Glomerular visceral epithelial cell (primary cell): ENCODE data around the gene TMTC2.
A peak's percentile ranks its signal among the peaks of the same experiment; 100 is the strongest.
"Not testable (repeated sequence)": the region's sequence is repeated elsewhere in the genome, so short reads cannot be mapped to it uniquely, and the experiment has no call there.

Source experiments
- DNase-seq: peaks from one replicate; pipeline ENCODE4 v3.0.0-alpha.2; 2016; ENCODE audit errors: extremely low spot score

TMTC2 gene

GRCh38 chr12:82725741-82726140 lies 39.0 kb downstream of the TMTC2 start:
- no peak for DNase-seq

GRCh38 chr12:82727886-82728285 lies 41.2 kb downstream of the TMTC2 start:
- DNase-seq, result no peak

DNA sequence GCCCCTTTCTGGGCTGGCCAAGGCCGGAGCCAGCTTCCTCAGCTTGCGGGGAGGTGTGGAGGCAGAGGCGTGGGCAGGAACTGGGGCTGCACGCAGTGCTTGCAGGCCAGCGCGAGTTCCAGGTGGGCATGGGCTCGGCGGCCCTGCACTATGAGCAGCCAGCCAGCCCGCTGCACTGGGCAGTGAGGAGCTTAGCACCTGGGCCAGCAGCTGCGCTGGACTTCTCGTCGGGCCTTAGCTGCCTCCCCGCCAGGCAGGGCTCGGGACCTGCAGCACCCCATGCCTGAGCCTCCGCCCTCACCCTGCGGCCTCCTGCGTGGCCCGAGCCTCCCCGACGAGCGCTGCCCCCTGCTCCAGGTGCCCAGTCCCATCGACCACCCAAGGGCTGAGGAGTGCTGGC lies 42.0 kb downstream of the TMTC2 start:
- DNase-seq, result no peak

DNA sequence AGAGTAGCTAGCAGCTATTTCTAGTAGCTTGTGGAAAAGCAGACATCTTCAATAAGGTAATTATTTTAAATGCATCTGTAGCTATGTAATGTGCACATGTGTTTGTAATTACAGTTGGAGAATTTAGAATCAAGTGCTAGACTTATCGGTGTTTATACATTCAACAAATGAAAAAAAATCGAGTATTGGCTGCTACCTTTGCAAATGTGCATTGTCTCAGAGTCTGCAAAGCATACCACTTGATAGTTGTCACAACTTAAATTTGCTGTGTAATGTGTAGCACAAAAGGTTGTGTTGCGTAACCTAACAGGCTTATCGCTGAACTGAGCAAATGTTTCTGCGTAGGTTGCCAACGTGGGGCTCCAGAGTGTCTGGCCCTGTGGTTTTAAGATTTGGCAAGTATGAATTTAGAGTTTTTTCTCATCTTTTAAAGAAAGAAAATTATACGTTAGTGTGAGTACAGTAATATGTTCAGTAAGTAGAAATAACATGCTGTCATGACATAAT lies 44.3 kb downstream of the TMTC2 start:
- DNase-seq, result no peak

- peak; percentile 27 for DNase-seq
These were observed 53.7 kb downstream of the TMTC2 start for GRCh38 chr12:82740129-82741000.

DNA sequence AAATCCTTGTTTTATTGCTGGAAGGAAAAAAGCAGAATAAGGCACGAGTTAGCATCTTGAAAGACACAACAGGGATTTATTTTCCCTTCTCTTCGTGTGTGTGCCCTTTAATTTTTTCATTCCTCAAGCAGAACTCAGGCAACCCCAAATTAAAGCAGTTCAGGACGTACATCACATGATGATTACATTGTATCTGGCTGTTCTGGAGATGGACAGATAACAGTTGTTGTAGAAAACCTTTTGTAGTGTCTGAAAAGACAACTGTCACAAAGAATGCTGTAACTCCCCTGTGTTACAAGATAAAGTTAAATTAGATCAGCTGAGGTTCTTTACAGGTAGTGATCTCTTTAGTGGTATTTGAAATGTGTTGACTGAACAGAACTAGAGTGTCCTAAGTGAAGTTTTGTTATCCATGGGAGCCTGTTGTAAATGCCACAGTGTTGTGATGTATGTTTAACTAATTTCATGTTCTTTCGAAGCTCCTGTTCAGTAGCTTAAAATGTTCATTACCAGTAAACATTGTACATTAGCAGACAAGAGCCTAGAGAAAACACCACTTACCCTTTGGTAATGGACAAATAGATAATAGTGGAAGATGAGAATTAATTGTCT lies 58.5 kb downstream of the TMTC2 start:
- no peak for DNase-seq

GRCh38 chr12:82745807-82746206 lies 59.1 kb downstream of the TMTC2 start:
- DNase-seq, result no peak

- DNase-seq, result no peak
These were observed 60.0 kb downstream of the TMTC2 start for GRCh38 chr12:82746668-82747067.

- DNase-seq, result no peak
These were observed 62.3 kb downstream of the TMTC2 start for GRCh38 chr12:82749015-82749414.

DNA sequence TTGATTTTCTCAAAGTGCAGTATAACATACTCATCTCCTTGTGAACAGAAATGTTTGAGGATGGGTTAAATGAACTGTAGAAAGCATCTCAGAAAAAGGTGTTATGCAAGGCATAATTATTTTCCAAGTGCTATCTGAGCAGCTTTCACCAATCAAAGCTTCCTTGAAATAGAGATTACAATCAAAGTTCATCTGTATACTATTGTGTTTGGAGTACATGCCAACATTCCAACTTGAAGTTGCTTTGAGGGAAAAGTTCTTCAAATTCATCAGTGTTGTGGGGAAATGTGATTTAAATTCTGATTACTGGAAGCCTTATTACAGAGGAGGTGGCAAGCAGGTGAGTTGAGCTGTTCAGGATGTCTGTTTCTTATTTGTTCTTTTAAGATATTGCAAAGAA lies 68.2 kb downstream of the TMTC2 start:
- DNase-seq, result no peak

DNA sequence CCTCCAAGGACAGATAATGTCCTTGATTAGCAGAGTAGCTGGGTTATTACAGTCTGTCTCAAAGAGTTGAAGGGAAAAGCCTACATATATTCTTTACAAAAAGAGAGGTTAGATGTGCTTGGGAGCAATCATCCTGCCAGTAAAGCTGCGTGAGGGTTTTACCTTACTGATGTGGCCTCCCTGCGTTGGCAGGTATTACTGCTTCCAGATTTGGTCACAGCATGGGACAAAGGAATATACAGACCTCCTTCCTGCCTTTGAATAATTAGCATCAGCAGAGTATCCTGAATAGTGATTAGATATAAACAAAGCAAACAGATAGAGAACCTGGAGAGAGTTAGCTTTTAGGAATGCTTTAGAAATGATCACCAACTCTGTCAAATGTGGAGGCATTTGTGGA lies 69.6 kb downstream of the TMTC2 start:
- DNase-seq, result no peak

DNA sequence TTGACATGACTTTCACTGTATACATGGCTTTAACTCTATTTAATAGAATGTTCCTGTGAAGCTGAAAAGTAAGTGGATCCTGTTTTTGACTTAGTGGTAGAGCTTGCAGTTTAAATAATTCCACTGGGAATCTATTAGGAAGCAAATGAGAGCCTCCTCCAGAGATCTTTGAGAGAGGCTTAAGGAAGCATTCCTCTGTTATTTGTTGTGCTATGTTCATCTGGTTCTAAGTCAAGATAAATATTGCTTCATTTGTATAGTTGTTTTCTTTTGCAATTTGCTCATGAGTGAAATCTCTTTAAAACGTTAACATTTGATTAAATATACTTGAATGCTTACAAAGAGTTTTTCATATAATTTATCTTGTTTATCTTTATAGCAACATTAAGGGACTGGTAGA lies 70.4 kb downstream of the TMTC2 start:
- DNase-seq, result no peak

GRCh38 chr12:82757656-82758055 lies 71.0 kb downstream of the TMTC2 start:
- DNase-seq, result no peak

GRCh38 chr12:82758749-82759330 lies 72.1 kb downstream of the TMTC2 start:
- DNase-seq, result no peak

- no peak for DNase-seq
These were observed 73.7 kb downstream of the TMTC2 start for GRCh38 chr12:82760423-82760822.

GRCh38 chr12:82765206-82765605 lies 78.5 kb downstream of the TMTC2 start:
- DNase-seq, result not testable (repeated sequence)

DNA sequence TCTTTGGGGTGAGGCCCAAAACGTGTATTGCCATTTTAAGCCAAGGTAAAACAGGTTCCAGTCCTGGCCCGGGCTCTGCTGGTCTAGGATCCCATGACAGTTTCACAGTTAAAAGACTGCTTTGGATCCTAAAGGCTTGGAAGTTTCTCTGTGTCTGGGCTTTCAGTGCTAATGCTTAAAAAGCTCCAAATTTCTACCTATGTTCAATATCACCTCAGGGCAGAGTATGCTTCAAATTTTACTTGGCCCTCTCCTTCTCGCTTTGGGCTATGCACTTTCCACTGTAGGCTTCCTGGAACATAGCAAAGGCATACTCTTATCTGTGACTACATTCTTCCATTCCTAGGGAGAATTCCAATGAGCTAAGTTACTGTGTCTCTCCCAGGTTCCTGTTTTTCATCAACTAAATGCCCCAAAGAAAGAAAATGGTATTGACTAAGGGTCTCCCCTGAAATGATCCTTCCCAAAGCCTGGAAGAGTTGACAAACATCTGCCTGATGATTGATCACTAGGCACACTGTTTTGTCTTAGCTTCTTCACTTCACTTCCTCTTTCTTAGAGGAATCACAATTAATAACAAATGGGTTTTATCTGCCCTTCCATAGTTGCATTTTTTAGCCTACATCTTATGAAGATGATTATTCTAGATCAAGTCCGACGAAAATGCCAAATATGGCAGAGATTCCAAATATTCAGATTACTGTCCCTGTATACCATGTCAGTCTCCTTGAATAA lies 79.4 kb downstream of the TMTC2 start:
- DNase-seq, result no peak

- no peak for DNase-seq
These were observed 88.0 kb downstream of the TMTC2 start for GRCh38 chr12:82774666-82775065.

- DNase-seq, result no peak
These were observed 93.8 kb downstream of the TMTC2 start for GRCh38 chr12:82780517-82780916.

- DNase-seq, result no peak
These were observed 94.7 kb downstream of the TMTC2 start for GRCh38 chr12:82781309-82781997.

- no peak for DNase-seq
These were observed 96.7 kb downstream of the TMTC2 start for GRCh38 chr12:82783435-82783834.

- no peak for DNase-seq
These were observed 100.3 kb downstream of the TMTC2 start for GRCh38 chr12:82787016-82787415.
